ENCODE data around the gene MFSD8.

GRCh38 chr4:127881563-127881864 lies 83.5 kb downstream of the MFSD8 start:
- TF ChIP-seq YY1 (IDR thresholded peaks at IDR 0.05; ENCODE audit: low read depth, low read length), result no peak
- TF ChIP-seq RXRA (IDR thresholded peaks at IDR 0.05; ENCODE audit: insufficient read depth, low read depth, low read length), result no peak
- no peak; the same call in 1 of the 2 replicates for TF ChIP-seq PHF8 (conservative IDR thresholded peaks at IDR 0.05; ENCODE audit: low read depth, low read length)
- TF ChIP-seq POLR2A (IDR thresholded peaks at IDR 0.05; ENCODE audit: control extremely low read depth in 1 of 2, low read depth in 2 of 2, low read length in 2 of 2), result peak; percentile 0 to 11
- TF ChIP-seq POLR2AphosphoS5 (IDR thresholded peaks at IDR 0.05; ENCODE audit: low read depth, low read length), result no peak; the same call in none of the 2 replicates
- TF ChIP-seq, protein P1, sequence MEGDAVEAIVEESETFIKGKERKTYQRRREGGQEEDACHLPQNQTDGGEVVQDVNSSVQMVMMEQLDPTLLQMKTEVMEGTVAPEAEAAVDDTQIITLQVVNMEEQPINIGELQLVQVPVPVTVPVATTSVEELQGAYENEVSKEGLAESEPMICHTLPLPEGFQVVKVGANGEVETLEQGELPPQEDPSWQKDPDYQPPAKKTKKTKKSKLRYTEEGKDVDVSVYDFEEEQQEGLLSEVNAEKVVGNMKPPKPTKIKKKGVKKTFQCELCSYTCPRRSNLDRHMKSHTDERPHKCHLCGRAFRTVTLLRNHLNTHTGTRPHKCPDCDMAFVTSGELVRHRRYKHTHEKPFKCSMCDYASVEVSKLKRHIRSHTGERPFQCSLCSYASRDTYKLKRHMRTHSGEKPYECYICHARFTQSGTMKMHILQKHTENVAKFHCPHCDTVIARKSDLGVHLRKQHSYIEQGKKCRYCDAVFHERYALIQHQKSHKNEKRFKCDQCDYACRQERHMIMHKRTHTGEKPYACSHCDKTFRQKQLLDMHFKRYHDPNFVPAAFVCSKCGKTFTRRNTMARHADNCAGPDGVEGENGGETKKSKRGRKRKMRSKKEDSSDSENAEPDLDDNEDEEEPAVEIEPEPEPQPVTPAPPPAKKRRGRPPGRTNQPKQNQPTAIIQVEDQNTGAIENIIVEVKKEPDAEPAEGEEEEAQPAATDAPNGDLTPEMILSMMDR (IDR thresholded peaks at IDR 0.05; ENCODE audit: control extremely low read depth in 1 of 3, insufficient read depth in 1 of 3, low read depth in 1 of 3, low read length in 3 of 3), result no peak
- TF ChIP-seq, protein P2, sequence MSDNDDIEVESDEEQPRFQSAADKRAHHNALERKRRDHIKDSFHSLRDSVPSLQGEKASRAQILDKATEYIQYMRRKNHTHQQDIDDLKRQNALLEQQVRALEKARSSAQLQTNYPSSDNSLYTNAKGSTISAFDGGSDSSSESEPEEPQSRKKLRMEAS (IDR thresholded peaks at IDR 0.05), result 0 out of 2 replicates have a peak, but pooled peaks have one; percentile 4
- TF ChIP-seq RFX5 (IDR thresholded peaks at IDR 0.05; ENCODE audit: borderline replicate concordance, low read depth, low read length), result no peak
- no peak for TF ChIP-seq JUN (IDR thresholded peaks at IDR 0.05; ENCODE audit: low read depth, low read length)
- no peak for TF ChIP-seq SIX5 (IDR thresholded peaks at IDR 0.05; ENCODE audit: low read depth, low read length)
- TF ChIP-seq JUND (IDR thresholded peaks at IDR 0.05; ENCODE audit: low read length), result no peak
- TF ChIP-seq, protein P3, sequence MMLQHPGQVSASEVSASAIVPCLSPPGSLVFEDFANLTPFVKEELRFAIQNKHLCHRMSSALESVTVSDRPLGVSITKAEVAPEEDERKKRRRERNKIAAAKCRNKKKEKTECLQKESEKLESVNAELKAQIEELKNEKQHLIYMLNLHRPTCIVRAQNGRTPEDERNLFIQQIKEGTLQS (IDR thresholded peaks at IDR 0.05; ENCODE audit: insufficient read depth, low read depth, low read length), result no peak

Data from H1 (cell line).